ENCODE data around the gene GM2A.
"Not testable (repeated sequence)": the region's sequence is repeated elsewhere in the genome, so short reads cannot be mapped to it uniquely, and the experiment has no call there.

The GM2A gene

GRCh38 chr5:151228986-151229385 is 24.0 kb upstream of the GM2A start:
- no peak for DNase-seq (ENCODE audit: low read depth)

GRCh38 chr5:151230048-151230680 is 22.8 kb upstream of the GM2A start:
- no peak for DNase-seq (ENCODE audit: low read depth)

GRCh38 chr5:151231359-151231758 is 21.6 kb upstream of the GM2A start:
- no peak for DNase-seq (ENCODE audit: low read depth)

- no peak for DNase-seq (ENCODE audit: low read depth)
These were observed 19.3 kb upstream of the GM2A start for GRCh38 chr5:151233616-151234085.

DNA sequence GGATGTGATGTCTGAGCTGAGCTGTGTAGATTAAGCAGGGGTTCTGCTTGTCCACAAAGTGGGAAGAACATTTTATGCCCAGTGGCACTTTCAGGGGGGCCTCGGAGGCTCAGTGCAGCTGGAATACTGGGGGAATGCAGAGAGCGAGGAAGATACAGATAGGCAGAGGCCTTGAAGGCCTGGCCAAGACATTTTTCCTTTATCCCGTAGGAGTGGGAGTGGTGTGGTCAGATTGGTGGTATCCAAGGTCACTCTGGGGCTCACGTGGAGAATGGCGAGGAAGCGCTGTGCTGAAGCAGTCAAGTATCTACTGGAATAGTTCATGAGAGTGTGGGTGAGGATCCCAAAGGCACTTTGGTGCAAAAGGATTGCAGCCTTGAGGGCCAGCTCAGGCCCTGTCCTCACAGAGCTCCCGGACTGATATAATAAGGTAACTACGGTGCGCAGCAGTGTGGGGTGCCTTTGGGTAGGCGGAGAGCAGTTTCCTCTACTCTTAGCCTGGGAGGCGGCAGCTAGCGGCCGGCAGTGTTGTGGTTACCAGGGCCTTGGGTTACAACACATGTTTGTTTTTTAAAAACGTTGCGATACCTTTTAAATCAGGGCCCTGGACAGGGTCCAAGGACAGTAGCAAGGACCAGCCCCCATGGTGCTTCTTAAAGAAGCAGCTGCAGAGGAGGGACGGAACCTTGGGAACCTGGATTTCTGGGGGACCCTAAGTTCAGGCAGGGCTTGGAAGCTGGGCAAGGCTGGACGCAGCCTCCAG is 18.3 kb upstream of the GM2A start:
- DNase-seq (ENCODE audit: low read depth): no peak

GRCh38 chr5:151235239-151235571 is 17.8 kb upstream of the GM2A start:
- not testable (repeated sequence) for DNase-seq (ENCODE audit: low read depth)

GRCh38 chr5:151236888-151237287 is 16.1 kb upstream of the GM2A start:
- no peak for DNase-seq (ENCODE audit: low read depth)

DNA sequence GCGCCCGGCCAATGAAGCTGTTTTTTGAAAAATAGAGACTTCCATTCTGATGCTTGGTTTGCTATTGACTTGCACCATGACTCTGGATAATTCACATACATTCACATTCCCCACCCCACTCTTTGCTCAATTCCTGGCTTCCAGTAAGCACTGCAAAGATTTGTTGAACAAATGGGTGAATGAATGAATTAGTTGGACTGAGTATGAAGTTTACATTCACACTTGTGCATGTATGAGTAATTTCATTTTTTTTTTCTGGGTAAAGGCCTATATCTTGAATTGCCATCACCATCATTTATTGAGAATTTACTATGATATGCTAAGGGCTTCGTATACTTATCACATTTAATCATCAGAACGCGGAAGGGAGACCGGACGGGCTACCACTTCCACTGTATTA is 15.3 kb upstream of the GM2A start:
- no peak for DNase-seq (ENCODE audit: low read depth)

- DNase-seq (ENCODE audit: low read depth): no peak
These were observed 14.7 kb upstream of the GM2A start for GRCh38 chr5:151238303-151238741.

GRCh38 chr5:151239237-151239861 is 13.6 kb upstream of the GM2A start:
- peak; percentile 37 for DNase-seq (ENCODE audit: low read depth)

- not testable (repeated sequence) for DNase-seq (ENCODE audit: low read depth)
These were observed 12.6 kb upstream of the GM2A start for GRCh38 chr5:151240268-151240835.

DNA sequence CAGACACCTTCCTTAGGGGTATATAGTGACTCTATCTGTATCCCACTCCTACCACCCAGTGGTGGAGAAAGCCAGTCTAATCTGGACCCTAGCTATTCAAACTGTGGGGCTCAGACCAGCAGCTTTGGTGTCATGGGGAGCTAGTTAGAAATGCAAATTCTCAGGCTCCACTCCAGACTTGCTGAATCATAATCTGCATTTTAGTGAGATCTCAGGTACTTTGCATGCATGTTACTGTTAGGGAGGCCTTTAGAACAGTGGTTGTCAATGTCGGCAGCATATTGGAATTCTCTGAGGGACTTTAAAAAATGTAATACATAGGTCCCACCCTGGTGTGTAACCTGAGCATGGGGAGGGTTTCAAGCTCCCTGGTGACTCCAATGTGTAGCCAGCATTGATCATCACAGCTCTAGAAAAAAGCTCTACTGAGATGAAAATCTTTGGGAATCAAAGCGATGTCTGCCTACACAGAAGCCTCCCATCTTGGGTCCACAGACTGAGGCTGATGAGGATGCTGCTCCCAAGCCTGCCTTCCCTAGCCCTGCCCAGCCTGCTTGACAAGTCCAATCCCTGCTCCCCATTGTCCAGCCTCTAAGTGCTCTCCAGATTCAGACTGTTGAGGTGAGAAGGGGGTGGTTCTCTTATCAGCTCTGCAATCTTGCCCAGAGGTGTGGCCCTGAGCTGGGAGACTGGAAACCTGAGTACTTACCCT is 11.9 kb upstream of the GM2A start:
- DNase-seq (ENCODE audit: low read depth): no peak

DNA sequence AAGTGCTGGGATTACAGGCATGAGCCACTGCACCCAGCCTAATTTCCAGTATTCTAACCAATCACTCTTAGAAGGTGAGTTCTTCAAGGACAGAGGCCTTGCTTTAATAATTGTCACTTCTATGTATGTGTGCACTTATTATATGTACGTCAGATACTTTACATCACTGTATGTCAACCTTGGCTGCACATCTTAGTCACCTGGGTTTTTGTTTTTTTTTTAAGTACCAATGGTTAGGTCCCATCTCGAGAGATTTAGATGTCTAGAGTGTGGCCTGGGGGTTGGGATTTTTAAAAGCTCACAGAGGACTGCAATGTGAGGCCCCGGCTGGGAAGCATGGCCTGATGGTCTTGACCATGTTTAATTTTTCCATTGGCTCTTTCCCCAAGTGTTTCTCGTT is 9.9 kb upstream of the GM2A start:
- DNase-seq (ENCODE audit: low read depth): no peak

GRCh38 chr5:151243564-151243963 is 9.4 kb upstream of the GM2A start:
- no peak for DNase-seq (ENCODE audit: low read depth)

DNA sequence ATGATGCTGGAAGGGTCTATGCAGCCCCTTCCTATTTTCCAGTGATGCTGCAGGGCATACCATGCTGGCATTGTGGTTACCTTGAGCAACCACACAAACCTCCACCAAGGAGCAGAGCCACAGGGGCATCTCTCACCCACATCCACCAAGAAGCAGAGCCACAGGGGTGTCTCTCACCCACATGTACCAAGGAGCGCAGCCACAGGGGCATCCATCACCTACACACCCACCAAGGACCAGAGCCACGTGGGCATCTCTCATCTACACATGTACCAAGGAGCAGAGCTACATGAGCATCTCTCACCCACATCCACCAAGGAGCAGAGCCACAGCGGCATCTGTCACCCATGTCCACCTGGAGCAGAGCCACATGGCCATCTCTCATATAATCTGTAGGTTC is 8.8 kb upstream of the GM2A start:
- DNase-seq (ENCODE audit: low read depth): no peak

DNA sequence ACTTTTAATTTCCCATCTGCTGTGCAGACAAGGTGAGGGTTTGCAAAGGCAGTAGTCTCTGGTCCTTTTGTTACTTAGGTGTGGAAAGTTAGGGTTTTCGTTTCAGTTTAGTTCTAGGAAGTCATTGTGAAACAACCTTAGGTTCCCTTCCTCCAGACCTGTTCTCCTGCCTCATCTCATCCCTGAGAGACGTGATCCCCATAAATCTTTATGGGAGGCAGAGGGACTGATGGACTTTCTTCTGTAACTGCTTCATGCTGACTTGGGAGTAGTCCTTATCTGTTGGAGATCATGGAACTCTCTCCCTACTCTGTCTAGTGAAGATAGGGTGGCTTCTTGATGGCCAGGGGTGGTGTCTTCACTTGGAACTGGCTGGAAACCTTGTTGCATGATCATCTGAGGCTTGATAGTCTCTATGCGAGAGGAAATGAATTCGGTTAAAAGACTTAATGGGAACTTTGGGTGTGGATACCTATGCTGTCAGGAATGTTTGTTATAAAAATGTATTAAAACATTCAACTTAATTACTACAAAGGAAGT is 7.2 kb upstream of the GM2A start:
- DNase-seq (ENCODE audit: low read depth): no peak

DNA sequence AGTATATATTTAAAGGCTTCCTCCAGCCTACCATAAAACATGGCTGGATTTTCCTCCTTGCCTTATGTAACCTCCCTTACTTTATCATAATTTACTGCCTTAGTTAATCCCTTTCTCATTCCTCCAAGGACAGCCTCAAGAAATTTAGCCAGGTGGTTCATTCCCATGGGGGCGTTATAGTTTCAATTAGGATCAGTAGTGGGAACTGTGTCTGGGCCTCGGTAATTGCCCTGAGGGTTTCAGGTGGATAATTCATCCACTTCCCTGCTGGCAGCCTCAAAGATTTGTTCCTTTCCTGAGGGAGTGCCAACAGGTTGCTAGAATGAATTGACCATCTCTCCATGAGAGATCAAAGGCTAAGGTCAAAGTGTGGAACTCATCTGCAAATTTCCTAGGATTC is 4.3 kb upstream of the GM2A start:
- no peak for DNase-seq (ENCODE audit: low read depth)

DNA sequence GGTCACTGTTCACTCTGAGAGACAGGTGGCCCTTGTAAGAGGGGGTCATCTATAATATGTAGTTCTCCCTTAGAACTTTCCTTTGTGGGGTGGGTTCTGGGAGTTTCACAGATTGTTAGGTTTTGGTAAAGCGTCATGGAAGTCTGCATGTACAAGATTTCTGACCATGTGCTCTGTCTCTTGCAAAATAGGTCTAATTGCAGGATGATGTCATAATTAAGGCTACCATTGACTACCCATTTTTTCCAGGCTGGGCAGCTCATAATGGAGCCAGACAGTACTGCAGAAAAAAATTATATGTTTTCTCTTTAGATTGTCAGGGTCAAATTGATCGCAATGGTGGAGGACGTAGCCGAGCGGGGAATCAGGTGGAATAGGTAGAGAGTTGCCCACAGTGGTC is 3.7 kb upstream of the GM2A start:
- no peak for DNase-seq (ENCODE audit: low read depth)

DNA sequence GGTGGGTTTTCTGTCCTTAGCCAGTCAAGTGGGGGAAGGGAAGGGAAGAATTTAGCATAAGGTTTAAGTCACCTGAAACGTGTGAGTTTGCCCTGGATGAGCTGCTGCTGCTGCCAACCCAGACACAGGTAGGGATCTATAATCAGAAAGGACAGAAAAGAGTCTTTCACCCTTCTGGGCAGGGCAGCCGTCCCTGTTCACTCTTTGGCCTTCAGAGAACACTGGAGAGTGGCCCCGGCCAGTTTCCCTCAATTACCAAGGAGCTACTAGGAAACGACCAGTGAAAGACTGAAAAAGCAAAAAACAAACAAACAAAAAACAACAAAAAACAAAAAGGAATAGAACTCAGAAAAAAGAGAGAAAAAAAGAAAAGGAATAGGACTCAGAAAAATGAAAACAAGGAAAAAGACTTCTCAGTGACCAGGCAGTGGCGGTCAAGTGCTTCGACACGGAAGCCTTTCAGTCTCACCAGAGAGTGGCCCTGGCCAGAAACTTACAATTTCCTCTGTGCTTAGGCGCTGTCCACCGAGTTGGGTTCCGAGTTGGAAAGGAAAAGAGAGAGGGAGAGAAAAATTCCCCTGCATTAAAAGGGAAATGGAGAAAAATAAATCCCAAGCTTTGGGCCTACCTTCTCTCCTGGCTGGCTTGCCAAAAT is 2.5 kb upstream of the GM2A start:
- no peak for DNase-seq (ENCODE audit: low read depth)

- no peak for DNase-seq (ENCODE audit: low read depth)
These were observed 1.9 kb upstream of the GM2A start for GRCh38 chr5:151251001-151251551.

DNA sequence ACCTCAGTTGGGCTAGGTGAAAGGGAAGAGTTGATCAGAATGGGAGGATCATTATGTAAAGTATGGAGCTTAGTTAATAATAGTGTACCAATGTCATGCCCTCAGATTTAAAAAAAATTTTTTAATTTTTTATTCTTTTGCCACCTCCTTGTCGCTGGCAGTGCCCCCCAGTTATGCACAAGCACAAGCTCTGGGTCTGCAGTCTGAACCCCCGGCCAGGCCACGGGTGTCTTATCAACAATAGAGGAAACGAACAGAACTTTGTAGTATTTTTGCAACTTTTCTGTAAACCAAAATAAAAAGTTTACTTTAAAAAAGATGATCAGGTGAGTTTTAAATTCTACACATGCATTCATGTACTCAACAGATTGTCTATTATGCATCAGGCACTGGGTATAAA is 1.4 kb upstream of the GM2A start:
- no peak for DNase-seq (ENCODE audit: low read depth)

Measured in stimulated activated CD4-positive, alpha-beta T cell treated with anti-CD3 and anti-CD28 coated beads, Interleukin-2, amount 100 ng/mL, for 4 hours (primary cell).